GM21526 (cell line): Measurements from ENCODE around the gene PLCG2.

Experiments used
- ATAC-seq: cut with Tn5 transposase; IDR thresholded peaks from one replicate; pipeline ENCODE4 v1.9.1; 2021; ENCODE audit warnings: moderate library complexity; ENCODE audit not compliant: unreplicated experiment, low FRiP score

Gene PLCG2

GRCh38 chr16:81902025-81902424, 122.9 kb downstream of the PLCG2 start:
- ATAC-seq: no peak

DNA sequence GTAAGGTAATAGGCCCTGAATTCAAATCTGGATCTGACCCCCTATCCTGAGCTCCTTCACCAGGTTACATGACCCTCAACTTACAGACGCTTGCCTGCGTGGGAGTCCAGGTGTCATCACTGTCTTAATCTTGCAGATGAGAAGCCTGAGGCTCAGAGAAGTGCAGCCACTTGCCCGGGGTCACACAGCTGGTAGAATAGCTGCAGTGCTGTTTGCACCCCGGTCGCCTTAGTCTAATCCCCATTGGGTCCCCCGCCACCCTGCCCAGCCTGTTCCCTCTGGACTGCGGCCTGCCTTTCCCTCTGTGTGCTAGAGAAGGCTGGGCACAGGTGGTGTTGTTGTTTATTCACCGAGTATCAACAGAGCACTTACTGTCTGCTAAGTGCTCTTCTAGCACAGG, 125.2 kb downstream of the PLCG2 start:
- no peak for ATAC-seq

DNA sequence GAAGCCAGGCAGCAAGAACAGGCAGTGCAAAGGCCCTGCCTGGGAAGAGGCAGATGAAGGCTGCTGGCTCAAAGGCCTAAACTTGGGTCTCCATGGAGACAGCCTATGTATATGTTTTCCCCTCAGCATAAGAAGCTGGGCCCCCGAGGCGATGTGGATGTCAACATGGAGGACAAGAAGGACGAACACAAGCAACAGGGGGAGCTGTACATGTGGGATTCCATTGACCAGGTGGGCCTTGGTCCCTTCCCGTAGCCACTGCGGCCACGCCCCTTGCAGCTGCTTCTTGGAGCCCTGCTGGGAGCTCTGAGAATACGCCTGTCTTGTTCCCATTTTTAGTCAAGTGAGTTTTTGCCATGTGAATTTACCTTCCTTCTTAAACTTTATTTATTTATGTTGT, 126.2 kb downstream of the PLCG2 start:
- ATAC-seq: no peak

GRCh38 chr16:81907681-81908080, 128.6 kb downstream of the PLCG2 start:
- ATAC-seq: no peak

DNA sequence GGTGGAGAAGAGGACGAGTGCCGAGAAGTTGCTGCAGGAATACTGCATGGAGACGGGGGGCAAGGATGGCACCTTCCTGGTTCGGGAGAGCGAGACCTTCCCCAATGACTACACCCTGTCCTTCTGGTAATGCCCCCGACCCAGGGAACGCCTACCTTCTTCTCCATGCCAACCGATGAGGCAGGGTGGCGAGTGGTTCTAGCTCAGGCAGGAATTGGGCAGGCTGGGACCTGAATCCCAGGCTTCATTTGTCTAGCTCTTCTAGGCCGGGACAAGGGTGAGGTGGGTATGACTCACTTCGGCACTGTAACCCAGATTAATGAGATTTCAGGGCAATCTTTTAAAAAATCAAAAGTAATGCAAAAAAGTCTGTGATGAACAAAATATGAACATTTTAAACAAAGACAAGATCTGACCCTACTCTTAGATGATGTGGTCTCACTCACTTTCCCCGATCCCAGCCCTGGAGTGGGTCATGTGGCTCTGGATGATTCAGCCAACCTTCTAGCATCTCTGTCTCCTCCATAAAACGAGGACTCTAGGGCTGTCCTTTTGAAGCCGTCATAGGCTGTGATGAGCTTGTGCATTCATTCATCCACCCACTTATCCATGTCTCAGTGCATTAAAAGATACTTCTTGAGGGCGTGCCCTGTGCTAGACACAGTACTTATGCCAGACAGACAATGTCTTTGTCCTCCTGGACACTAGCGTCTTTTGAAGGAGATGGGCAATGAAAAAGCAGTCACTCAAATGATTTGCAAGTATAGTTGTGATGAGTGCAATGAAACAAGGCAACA, 129.6 kb downstream of the PLCG2 start:
- no peak for ATAC-seq

GRCh38 chr16:81910366-81910885, 131.3 kb downstream of the PLCG2 start:
- no peak for ATAC-seq

DNA sequence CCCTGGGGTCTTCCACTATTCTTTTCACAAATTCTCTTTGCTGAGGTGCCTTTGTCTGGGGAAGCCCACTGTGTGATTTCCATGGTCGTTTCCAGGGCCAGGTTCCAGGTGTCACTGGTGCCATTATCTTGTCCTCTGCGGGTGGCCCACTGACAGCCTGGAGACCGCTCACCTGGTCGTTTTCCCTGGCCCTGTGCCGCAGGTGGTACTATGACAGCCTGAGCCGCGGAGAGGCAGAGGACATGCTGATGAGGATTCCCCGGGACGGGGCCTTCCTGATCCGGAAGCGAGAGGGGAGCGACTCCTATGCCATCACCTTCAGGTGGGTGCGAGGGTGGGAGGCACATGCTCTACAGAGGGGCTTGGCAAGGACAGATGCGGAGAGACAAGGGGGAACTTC, 133.3 kb downstream of the PLCG2 start:
- ATAC-seq: no peak

- no peak for ATAC-seq
These were observed 134.1 kb downstream of the PLCG2 start for GRCh38 chr16:81913222-81913621.

GRCh38 chr16:81917375-81917774, 138.3 kb downstream of the PLCG2 start:
- no peak for ATAC-seq

- ATAC-seq: no peak
These were observed 139.8 kb downstream of the PLCG2 start for GRCh38 chr16:81918927-81919326.

DNA sequence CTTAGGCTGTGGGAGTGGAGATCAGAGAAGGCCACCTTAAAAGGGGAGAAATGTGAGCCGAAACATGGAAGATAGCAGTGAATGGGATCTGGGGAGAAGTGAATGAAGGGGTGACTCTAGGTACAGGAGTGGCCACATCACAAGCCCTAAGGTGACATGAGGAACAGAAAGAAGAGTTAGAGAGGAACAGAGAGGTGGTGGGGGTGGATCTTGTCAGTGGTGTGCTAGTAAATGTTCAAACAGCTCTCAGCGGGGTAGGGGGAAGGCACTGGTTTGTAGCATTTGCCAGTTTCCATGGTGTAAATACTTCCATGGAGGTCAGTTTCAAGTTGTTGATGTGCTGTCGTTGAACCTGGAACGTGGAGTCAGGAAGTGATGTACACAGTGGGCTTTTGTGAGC, 141.4 kb downstream of the PLCG2 start:
- ATAC-seq: no peak

DNA sequence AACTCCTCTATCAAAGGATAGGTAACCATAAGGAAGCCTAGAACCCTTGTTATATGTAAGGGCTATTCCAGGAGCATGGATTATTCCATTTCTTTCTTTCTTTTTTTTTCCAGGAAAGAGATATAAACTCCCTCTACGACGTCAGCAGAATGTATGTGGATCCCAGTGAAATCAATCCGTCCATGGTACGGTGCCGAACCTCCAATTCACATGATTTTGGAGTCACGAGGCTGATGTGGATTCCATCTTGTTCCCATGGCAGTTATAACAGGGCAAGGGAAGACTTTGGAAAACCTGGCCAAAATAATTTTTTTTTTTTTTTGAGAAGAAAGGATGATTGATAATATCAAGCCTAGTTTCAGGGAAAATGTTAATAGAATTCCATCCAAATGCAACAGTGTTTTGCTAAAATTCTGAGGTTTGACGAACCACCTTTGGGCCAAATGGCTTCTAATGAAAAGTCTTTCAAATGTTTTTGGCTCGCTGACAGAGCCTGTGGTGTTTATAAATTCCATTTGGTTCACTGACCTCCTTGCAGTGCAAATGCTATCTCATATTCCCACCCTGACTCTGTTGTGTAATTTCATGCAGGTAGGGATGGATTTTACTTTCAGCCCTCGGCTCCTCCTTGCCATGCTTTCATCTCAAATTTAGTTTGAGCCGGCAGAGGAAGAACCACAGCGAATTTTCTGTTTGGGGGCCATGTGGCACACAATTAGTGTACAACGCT, 142.2 kb downstream of the PLCG2 start:
- no peak for ATAC-seq

DNA sequence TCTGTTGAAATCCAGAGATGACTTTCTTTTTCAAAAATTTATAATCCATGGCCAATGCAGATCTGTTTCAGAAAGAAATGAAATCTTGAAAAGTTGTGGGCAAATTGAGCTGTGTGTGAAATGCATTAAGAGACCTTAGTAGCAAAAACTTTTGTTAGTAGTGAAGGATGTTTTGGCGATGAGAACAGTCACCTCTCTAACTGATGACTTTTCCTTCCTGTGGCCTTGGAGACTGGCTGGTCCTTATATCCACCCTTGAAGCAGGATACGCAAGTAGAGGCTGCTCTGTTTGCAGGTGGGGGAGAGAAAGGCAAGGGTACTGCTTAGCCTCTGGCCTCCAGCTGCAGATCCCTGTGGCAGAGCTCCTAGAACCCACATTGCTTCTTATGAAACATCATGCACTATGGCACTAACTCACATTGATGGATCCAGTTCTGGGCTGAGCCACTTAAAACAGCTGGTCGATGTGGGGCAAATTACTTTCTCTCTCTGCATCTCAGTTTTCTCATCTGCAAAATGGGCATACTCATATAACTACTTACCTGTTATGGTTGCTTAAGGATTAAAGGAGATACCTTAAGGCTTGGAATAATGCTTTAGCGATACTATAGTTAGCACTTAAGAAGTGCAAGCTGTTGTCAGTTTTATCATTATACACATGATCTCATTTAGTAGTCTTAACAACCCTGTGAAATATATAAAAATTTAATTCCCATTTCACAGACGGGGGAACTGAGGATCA, 142.9 kb downstream of the PLCG2 start:
- ATAC-seq: no peak

DNA sequence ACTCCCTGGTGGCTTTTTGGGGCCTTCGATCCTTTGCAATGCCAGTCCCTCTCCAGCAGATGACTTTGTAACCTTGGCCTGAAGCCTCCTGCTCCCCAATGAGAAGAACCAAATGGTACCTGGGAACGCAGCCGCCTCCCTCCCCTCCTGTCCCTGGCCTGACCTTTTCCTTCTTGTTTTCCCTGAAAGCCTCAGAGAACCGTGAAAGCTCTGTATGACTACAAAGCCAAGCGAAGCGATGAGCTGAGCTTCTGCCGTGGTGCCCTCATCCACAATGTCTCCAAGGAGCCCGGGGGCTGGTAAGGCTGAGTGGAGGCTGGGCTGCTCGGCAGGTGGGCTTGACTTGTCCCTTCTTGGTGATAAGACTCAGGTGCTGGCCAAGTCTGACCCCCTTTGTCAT, 144.2 kb downstream of the PLCG2 start:
- no peak for ATAC-seq

- ATAC-seq: no peak
These were observed 145.9 kb downstream of the PLCG2 start for GRCh38 chr16:81925016-81925415.

DNA sequence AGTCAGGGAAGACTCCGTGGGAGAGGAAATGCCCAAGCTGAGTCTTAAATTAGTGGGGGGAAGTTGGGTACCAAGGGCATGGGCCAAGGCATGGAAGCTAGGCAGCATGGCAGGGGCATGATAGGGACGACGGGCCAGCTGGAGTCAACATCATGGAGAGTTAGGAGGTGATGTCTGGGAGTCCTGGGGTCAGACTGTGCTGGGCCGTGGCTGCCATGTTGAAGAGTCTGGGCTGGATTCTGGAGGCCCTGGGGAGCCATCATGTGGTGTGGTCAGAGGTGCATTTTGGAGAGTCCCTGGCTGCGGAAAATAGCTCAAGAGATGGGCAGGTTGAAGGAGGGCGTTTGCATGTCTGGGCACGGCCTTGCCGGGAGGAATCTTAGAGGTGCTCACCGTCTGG, 146.9 kb downstream of the PLCG2 start:
- ATAC-seq: no peak

DNA sequence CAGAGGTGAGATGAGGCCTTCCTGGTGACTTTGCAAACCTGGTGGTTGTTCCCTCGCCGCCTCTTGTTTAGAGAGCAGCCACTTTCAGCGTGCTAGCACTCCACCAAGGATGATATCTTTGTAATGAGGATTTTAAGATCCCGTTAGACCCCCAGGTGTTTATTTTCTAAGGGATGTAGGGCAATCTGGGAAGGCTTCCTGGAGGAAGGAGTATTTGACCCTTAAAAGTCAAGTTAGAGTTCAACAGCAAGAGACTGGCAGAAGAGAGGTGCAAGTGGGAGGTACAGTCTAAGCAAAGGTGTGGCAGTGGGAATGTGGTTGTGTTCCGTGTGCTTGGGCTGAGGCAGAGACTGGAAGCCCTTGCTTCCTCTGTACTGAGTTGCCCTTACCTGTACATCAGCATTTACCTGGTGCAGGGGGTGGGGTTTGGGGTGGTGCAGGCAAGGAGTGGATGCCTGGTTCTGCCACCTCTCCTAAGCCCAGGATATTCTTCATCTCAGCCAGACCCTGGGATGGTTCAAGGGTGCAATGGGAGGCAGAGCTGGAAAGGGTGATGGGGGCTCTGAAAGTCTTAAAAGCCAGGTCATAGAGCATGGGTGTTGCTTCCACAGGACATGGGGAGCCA, 148.6 kb downstream of the PLCG2 start:
- ATAC-seq: no peak

DNA sequence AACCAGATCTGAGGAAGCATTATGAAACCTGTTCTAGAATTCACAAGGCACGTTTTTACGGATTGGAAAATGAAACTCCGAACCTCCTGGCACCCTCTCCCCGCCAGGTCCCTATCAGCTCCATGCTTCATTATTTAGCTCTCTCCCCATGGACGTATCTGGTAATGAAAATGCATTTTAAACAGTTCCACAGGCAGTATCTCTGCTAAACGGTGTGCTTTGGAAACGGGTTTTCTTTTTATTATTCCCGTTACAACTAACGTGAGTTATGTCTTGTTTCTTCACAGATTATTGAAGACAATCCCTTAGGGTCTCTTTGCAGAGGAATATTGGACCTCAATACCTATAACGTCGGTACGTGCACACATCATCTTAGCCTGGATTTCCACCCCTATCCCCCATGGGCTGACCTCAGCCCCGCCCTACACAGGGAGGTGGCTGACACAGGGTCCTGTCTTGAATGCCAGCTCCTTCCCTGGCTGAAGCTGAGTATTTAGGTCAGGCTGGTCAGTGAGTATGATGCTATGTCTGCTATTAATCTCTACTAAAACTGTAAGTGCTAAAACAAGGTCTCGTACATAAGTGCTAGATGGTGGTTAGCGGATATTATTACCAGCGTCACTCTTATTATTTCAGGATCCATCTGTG, 149.3 kb downstream of the PLCG2 start:
- ATAC-seq: no peak

- ATAC-seq: no peak
These were observed 149.9 kb downstream of the PLCG2 start for GRCh38 chr16:81928975-81929374.

DNA sequence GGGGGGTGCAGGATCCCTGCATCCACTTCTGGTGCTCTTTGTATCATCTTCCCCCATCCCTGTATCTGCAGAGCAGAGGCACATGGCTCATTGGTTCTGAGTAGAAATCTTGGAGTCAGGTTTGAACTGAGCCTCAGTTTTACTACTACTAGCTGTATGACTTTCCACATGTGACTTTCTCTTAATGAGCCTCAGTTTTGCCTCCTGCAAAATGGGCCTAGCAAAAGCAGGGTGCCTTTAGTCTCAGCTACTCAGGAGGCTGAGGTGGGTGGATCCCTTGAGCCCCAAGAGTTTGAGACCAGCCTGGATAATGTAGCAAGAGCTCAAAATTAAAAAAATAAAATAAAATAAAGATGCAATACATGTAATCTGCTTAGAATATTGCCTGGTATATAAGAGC, 150.8 kb downstream of the PLCG2 start:
- no peak for ATAC-seq
